Measurements from ENCODE around the gene KPNA5.

DNA sequence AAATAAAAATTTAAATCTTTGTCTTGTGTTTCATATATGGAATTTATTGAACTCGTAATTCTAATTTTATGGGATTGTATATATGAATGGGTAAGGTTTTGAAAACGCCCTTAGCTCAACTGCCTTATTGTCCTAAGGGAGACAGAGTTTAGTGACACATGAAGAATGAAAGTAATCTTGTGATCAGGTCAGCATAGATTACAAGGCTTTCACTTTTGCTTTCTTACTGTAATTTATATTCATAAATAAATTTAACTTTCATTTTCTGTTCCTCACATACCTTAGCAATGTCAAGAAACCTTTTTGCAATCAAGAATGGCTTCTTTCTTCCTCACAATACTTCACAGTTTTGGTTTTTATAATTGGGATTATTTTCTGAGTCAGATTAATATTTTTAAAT lies 14.4 kb downstream of the KPNA5 start:
- TF ChIP-seq, protein P1, sequence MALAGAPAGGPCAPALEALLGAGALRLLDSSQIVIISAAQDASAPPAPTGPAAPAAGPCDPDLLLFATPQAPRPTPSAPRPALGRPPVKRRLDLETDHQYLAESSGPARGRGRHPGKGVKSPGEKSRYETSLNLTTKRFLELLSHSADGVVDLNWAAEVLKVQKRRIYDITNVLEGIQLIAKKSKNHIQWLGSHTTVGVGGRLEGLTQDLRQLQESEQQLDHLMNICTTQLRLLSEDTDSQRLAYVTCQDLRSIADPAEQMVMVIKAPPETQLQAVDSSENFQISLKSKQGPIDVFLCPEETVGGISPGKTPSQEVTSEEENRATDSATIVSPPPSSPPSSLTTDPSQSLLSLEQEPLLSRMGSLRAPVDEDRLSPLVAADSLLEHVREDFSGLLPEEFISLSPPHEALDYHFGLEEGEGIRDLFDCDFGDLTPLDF (CRISPR knock-in tag; IDR thresholded peaks at IDR 0.05): no peak
- TF ChIP-seq, protein P2, sequence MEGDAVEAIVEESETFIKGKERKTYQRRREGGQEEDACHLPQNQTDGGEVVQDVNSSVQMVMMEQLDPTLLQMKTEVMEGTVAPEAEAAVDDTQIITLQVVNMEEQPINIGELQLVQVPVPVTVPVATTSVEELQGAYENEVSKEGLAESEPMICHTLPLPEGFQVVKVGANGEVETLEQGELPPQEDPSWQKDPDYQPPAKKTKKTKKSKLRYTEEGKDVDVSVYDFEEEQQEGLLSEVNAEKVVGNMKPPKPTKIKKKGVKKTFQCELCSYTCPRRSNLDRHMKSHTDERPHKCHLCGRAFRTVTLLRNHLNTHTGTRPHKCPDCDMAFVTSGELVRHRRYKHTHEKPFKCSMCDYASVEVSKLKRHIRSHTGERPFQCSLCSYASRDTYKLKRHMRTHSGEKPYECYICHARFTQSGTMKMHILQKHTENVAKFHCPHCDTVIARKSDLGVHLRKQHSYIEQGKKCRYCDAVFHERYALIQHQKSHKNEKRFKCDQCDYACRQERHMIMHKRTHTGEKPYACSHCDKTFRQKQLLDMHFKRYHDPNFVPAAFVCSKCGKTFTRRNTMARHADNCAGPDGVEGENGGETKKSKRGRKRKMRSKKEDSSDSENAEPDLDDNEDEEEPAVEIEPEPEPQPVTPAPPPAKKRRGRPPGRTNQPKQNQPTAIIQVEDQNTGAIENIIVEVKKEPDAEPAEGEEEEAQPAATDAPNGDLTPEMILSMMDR (IDR thresholded peaks at IDR 0.05): no peak
- TF ChIP-seq, protein P3, sequence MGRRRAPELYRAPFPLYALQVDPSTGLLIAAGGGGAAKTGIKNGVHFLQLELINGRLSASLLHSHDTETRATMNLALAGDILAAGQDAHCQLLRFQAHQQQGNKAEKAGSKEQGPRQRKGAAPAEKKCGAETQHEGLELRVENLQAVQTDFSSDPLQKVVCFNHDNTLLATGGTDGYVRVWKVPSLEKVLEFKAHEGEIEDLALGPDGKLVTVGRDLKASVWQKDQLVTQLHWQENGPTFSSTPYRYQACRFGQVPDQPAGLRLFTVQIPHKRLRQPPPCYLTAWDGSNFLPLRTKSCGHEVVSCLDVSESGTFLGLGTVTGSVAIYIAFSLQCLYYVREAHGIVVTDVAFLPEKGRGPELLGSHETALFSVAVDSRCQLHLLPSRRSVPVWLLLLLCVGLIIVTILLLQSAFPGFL (CRISPR knock-in tag; IDR thresholded peaks at IDR 0.05; ENCODE audit: borderline replicate concordance): no peak
- TF ChIP-seq, protein P4, sequence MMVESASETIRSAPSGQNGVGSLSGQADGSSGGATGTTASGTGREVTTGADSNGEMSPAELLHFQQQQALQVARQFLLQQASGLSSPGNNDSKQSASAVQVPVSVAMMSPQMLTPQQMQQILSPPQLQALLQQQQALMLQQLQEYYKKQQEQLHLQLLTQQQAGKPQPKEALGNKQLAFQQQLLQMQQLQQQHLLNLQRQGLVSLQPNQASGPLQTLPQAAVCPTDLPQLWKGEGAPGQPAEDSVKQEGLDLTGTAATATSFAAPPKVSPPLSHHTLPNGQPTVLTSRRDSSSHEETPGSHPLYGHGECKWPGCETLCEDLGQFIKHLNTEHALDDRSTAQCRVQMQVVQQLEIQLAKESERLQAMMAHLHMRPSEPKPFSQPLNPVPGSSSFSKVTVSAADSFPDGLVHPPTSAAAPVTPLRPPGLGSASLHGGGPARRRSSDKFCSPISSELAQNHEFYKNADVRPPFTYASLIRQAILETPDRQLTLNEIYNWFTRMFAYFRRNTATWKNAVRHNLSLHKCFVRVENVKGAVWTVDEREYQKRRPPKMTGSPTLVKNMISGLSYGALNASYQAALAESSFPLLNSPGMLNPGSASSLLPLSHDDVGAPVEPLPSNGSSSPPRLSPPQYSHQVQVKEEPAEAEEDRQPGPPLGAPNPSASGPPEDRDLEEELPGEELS (CRISPR knock-in tag; IDR thresholded peaks at IDR 0.05): no peak
- TF ChIP-seq CREB1 (CRISPR knock-in tag; IDR thresholded peaks at IDR 0.05) (no peak), NR2C2 (CRISPR knock-in tag; IDR thresholded peaks at IDR 0.05) (no peak)
